ENCODE results near the gene CHMP2A. TPM values are rescaled to one million over a fixed set of nuclear protein-coding genes. Genes with fewer than 3 reads are reported as not detected.

The CHMP2A gene
- total and polyA plus RNA-seq, 2 experiments from 2014 or later, result 88.4 to 196 TPM

GRCh38 chr19:58516246-58516836, 38.6 kb downstream of the CHMP2A start:
- no peak for DNase-seq (ENCODE audit: low spot score)
- no peak for TF ChIP-seq EZH2phosphoT487 (IDR thresholded peaks at IDR 0.05; ENCODE audit: low read depth, severe bottlenecking, unreplicated experiment)
- no peak for TF ChIP-seq CTCF (IDR thresholded peaks at IDR 0.05; ENCODE audit: poor library complexity)
- no peak for TF ChIP-seq EZH2 (IDR thresholded peaks at IDR 0.05; ENCODE audit: borderline replicate concordance)
- Histone ChIP-seq H3K36me3 (replicated peaks; ENCODE audit: insufficient read depth, low read depth) (no peaks in the 10 kb centered on the region), H3K27me3 (no peaks in the 10 kb centered on the region), H3K4me2 (no peak overlapping the region), H3K27ac (no peak overlapping the region), H3K4me1 (ENCODE audit: insufficient read depth) (peaks cover 30% of the 10 kb centered on the region), H3K79me2 (peaks cover 48% of the 10 kb centered on the region), H3K4me3 (no peak overlapping the region), H3K9me2 (replicated peaks; ENCODE audit: insufficient read depth) (no peaks in the 10 kb centered on the region), H3K9me3 (ENCODE audit: low read depth) (no peaks in the 10 kb centered on the region), H4K20me1 (ENCODE audit: insufficient read depth, poor library complexity, severe bottlenecking) (peaks cover 5% of the 10 kb centered on the region), H2AFZ (no peak overlapping the region)
- 94% methylated on average over 19 of the region's 25 CpGs for WGBS (ENCODE audit: low lambda C conversion rate, missing lambda C conversion rate)

GRCh38 chr19:58515259-58515658, 39.6 kb downstream of the CHMP2A start:
- Histone ChIP-seq H3K4me1 (ENCODE audit: insufficient read depth) (peaks cover 25% of the 10 kb centered on the region), H4K20me1 (ENCODE audit: insufficient read depth, poor library complexity, severe bottlenecking) (peaks cover 5% of the 10 kb centered on the region), H3K79me2 (peaks cover 48% of the 10 kb centered on the region), H3K4me3 (no peak overlapping the region), H3K27me3 (no peaks in the 10 kb centered on the region), H3K36me3 (replicated peaks; ENCODE audit: insufficient read depth, low read depth) (no peaks in the 10 kb centered on the region), H3K9me2 (replicated peaks; ENCODE audit: insufficient read depth) (no peaks in the 10 kb centered on the region), H2AFZ (no peak overlapping the region), H3K4me2 (no peak overlapping the region), H3K9me3 (ENCODE audit: low read depth) (no peaks in the 10 kb centered on the region), H3K27ac (no peak overlapping the region)
- no peak for DNase-seq (ENCODE audit: low spot score)
- TF ChIP-seq EZH2 (IDR thresholded peaks at IDR 0.05; ENCODE audit: borderline replicate concordance) (no peak), CTCF (IDR thresholded peaks at IDR 0.05; ENCODE audit: poor library complexity) (no peak), EZH2phosphoT487 (IDR thresholded peaks at IDR 0.05; ENCODE audit: low read depth, severe bottlenecking, unreplicated experiment) (no peak)
- WGBS (ENCODE audit: low lambda C conversion rate, missing lambda C conversion rate), result 100% methylated on average over 2 of the region's 2 CpGs

- H3K27ac ChIP-seq, result peak overlapping the region; percentile 43
- TF ChIP-seq EZH2 (IDR thresholded peaks at IDR 0.05; ENCODE audit: borderline replicate concordance), result no peak
- no peak for TF ChIP-seq EZH2phosphoT487 (IDR thresholded peaks at IDR 0.05; ENCODE audit: low read depth, severe bottlenecking, unreplicated experiment)
- TF ChIP-seq CTCF (IDR thresholded peaks at IDR 0.05; ENCODE audit: poor library complexity), result no peak
These were observed 40.3 kb downstream of the CHMP2A start for GRCh38 chr19:58514564-58515022.

More at GRCh38 chr19:58514564-58515022, 40.3 kb downstream of the CHMP2A start:
- WGBS (ENCODE audit: low lambda C conversion rate, missing lambda C conversion rate), result 89% methylated on average over 3 of the region's 3 CpGs
- Histone ChIP-seq H3K4me3 (no peak overlapping the region), H3K9me3 (ENCODE audit: low read depth) (no peaks in the 10 kb centered on the region), H2AFZ (no peak overlapping the region), H3K9me2 (replicated peaks; ENCODE audit: insufficient read depth) (no peaks in the 10 kb centered on the region), H3K4me1 (ENCODE audit: insufficient read depth) (peaks cover 24% of the 10 kb centered on the region), H3K27me3 (no peaks in the 10 kb centered on the region), H3K4me2 (peak overlapping the region; percentile 83), H3K79me2 (peaks cover 48% of the 10 kb centered on the region), H4K20me1 (ENCODE audit: insufficient read depth, poor library complexity, severe bottlenecking) (peaks cover 5% of the 10 kb centered on the region), H3K36me3 (replicated peaks; ENCODE audit: insufficient read depth, low read depth) (no peaks in the 10 kb centered on the region)
- DNase-seq (ENCODE audit: low spot score), result no peak

Measured in hepatocyte (in vitro differentiated cells).